ENCODE results near the gene PSME1.

Gene PSME1

DNA sequence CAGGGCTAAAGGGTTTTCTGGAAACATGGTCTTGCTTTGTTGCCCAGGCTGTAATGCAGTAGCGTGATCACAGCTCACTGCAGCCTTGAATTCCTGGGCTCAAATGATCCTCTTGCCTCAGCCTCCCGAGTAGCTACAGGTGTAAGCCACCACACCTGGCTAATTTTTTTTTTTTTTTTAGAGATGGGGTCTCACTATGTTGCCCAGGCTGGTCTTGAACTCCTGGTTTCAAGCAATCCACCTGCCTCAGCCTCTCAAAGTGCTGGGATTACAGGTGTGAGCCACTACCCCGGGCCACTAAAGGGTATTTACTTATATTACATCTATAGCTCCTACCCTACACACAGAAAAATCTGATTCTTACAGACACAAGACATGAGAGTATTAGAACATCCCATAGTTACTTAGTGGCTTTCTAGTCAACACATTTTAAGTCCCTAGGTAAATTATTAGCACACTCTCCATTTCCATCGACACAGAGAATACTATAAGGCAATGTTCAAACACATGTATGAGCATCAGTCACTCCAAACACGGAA, 27.6 kb upstream of the PSME1 start:
- no peak overlapping the region for H3K27ac ChIP-seq
- TF ChIP-seq ZFX (IDR thresholded peaks at IDR 0.05), result no peak
- TF ChIP-seq, protein P1, sequence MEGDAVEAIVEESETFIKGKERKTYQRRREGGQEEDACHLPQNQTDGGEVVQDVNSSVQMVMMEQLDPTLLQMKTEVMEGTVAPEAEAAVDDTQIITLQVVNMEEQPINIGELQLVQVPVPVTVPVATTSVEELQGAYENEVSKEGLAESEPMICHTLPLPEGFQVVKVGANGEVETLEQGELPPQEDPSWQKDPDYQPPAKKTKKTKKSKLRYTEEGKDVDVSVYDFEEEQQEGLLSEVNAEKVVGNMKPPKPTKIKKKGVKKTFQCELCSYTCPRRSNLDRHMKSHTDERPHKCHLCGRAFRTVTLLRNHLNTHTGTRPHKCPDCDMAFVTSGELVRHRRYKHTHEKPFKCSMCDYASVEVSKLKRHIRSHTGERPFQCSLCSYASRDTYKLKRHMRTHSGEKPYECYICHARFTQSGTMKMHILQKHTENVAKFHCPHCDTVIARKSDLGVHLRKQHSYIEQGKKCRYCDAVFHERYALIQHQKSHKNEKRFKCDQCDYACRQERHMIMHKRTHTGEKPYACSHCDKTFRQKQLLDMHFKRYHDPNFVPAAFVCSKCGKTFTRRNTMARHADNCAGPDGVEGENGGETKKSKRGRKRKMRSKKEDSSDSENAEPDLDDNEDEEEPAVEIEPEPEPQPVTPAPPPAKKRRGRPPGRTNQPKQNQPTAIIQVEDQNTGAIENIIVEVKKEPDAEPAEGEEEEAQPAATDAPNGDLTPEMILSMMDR (conservative IDR thresholded peaks at IDR 0.05), result no peak

DNA sequence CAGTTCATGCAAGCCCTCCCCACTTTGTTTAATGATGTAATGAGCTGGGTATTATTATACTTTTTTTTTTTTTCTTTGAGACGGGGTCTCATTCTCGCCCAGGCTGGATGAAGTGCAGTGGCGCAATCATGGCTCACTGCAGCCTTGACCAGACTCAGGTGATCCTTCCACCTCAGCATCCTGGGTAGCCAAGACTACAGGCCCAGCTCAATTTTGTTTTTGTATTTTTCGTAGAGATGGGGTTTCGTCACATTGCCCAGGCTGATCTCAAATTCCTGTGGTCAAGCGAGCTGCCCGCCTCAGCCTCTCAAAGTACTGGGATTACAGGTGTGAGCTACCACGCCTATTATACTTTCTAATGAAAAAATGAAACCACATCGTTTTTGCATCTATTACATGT, 25.9 kb upstream of the PSME1 start:
- H3K27ac ChIP-seq, result no peak overlapping the region
- TF ChIP-seq, protein P1 (conservative IDR thresholded peaks at IDR 0.05), result no peak
- TF ChIP-seq ZFX (IDR thresholded peaks at IDR 0.05), result no peak

DNA sequence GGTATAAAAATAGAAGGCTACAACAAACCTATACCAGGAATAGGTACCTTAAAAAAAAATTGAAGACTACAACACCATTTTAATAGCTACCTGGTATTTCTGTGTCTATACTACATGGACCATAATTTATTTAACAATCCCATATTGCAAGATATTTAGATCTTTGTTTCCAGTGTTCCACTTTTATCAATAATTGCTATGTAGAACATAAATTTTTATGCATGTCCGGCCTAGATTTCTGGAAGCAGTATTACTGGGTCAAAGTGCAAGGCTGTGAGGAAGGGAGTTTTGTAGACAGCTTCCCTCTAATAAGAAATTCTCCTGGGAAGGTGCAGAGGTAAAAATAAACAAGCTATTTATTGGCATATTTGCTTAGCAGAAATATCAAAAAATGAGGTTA, 25.5 kb upstream of the PSME1 start:
- no peak overlapping the region for H3K27ac ChIP-seq
- TF ChIP-seq, protein P1 (conservative IDR thresholded peaks at IDR 0.05), result no peak
- no peak for TF ChIP-seq ZFX (IDR thresholded peaks at IDR 0.05)

DNA sequence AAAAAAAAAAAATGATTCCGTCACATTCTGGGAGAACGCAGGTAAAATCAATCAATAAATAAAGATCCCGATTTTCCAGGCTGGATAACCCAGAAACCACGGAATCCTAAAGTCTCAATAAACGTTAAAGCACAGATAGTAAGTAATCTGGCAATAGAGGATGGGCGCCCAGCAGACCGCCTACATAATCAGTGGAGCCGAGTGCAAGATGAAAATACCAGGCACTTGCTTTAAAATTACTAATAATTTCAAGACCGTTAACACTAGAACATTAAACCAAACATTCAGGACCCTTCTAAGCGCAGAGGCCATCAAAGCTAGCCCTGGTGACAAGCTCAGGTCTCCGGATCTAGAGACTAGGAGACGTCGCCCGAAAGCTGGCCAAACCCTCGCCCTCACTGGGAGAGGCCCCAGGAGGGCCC, 22.6 kb upstream of the PSME1 start:
- H3K27ac ChIP-seq, result peak overlapping the region; percentile 97
- TF ChIP-seq ZFX (IDR thresholded peaks at IDR 0.05), result no peak
- TF ChIP-seq, protein P1 (conservative IDR thresholded peaks at IDR 0.05), result no peak

DNA sequence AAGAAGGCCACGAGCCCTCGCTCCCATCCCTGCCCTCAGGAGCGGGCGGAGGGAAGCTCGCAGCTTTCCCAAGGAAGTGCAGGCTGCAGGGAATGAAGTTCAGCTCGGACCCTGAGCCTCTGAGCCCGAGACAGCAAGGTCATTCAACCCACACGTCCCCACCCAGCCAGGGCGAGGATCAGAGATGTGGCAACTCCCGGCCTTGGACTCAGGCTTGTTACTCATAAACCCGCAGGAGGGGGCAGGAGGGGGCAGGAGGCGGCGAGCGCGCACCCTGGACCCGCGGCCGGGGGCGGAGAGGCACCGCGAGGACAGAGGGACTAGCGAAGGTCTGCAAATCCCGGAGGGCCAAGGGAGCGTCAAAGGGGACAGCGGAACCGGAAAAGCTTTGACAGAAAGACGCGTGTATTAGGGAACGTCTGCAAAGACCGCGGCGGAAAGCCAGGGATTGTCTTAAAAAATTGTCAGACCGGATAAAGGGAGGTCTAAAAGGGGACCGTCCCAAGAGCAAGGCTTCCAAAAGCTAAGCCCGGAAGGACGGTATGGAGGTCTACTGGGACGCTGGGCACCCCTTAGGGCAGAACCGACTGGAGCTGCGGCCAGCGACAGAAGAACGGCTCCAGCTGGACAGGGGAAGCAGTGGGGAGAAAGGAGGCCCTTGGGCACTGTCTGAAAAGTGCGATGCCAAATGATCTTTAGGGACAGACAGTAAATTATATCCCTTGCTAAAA, 22.0 kb upstream of the PSME1 start:
- H3K27ac ChIP-seq, result peak overlapping the region; percentile 97
- TF ChIP-seq, protein P1 (conservative IDR thresholded peaks at IDR 0.05), result no peak
- TF ChIP-seq ZFX (IDR thresholded peaks at IDR 0.05), result peak; percentile 79; the same call in 1 of the 2 replicates

DNA sequence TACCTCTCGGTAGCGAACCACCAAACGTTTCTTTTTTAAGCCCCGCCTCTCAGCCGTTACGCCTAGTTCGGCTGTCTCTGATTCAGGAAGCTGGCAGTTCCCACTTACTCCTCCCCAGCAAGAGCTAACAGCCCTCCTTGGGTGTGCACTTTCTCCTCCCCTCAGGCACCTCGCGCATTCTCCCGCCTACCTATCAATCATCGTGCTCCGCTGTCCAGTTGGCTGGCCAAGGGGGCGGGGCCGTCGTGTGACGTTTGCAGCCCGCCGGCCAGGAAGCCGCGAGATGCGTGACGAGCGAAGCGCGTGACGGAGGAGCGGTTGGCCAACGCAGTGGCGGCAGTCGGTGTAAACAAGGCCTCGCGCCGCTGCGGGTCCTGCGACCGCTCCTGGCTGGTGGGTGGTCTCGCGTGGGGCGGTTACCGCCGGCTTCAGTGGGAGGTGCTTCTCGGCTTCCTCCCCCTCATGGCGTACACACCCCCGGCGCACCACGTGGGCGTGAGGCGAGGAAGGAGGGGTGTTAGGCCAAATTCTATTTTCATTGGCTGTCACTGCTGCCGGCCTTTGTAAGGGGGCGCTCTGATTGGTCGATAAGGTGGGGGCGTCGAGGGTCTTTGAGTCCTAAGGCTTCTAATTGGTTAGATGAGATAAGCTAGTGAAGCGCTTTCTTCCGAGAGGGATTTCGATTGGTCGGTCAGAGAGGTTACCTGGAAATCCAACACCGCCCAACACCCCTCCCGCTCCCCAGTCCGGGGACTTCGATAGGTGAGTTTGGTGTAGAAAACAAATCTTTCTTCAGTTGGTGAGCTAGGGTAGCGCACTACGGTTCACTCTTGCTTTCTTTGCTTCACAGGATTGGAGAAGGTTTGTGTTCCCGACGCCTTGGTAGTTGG, 21.2 kb upstream of the PSME1 start, which contains the start of the genes DCAF11 and NRL:
Gene DCAF11, plus strand, starts transcription at position 246 of the 890 bp plus-strand sequence. CDS start 818 bp downstream, outside the sequence.
Gene NRL, minus strand, starts transcription at position 418 of the 890 bp plus-strand sequence. CDS start 32,101 bp downstream, outside the sequence.
- TF ChIP-seq, protein P1 (conservative IDR thresholded peaks at IDR 0.05), result no peak
- no peak for TF ChIP-seq ZFX (IDR thresholded peaks at IDR 0.05)
- H3K27ac ChIP-seq, result peak within 1 kb of the TSS; percentile 97

Data from C4-2B (cell line).